HG02973 (cell line): ENCODE data around the gene DLL1.
A peak's percentile ranks its signal among the peaks of the same experiment; 100 is the strongest.

ENCODE experiments used
- ATAC-seq: cut with Tn5 transposase; IDR thresholded peaks from one replicate; pipeline ENCODE4 v1.9.1; 2021; ENCODE audit warnings: moderate library complexity; ENCODE audit not compliant: unreplicated experiment

DLL1 gene

GRCh38 chr6:170283212-170284081 is 7.4 kb downstream of the DLL1 start:
- ATAC-seq, result no peak

GRCh38 chr6:170282512-170283158 is 8.2 kb downstream of the DLL1 start:
- no peak for ATAC-seq

- no peak for ATAC-seq
Observed at GRCh38 chr6:170281331-170282292, 9.3 kb downstream of the DLL1 start.

- ATAC-seq, result peak; percentile 35
Observed at GRCh38 chr6:170280689-170281045, 10.2 kb downstream of the DLL1 start.

- ATAC-seq, result peak; percentile 75
Observed at GRCh38 chr6:170279977-170280688, 10.7 kb downstream of the DLL1 start.

- no peak for ATAC-seq
Observed at GRCh38 chr6:170279426-170279825, 11.5 kb downstream of the DLL1 start.

GRCh38 chr6:170278743-170279094 is 12.2 kb downstream of the DLL1 start:
- no peak for ATAC-seq

- no peak for ATAC-seq
Observed at GRCh38 chr6:170277893-170278742, 12.8 kb downstream of the DLL1 start.

- ATAC-seq, result no peak
Observed at GRCh38 chr6:170276369-170277057, 14.4 kb downstream of the DLL1 start.

GRCh38 chr6:170274713-170275560 is 15.9 kb downstream of the DLL1 start:
- ATAC-seq, result no peak

GRCh38 chr6:170273681-170274080 is 17.2 kb downstream of the DLL1 start:
- no peak for ATAC-seq

GRCh38 chr6:170273191-170273590 is 17.7 kb downstream of the DLL1 start:
- no peak for ATAC-seq

- ATAC-seq, result peak; percentile 2
Observed at GRCh38 chr6:170272341-170273065, 18.4 kb downstream of the DLL1 start.

- ATAC-seq, result peak; percentile 95
Observed at GRCh38 chr6:170271771-170272314, 19.0 kb downstream of the DLL1 start.

GRCh38 chr6:170270984-170271593 is 19.8 kb downstream of the DLL1 start:
- ATAC-seq, result no peak

GRCh38 chr6:170269846-170270541 is 20.9 kb downstream of the DLL1 start:
- ATAC-seq, result no peak
